ENCODE results near the gene KBTBD13. TPM values are rescaled to one million over a fixed set of nuclear protein-coding genes. Genes with fewer than 3 reads are reported as not detected.

Gene KBTBD13
- total RNA-seq, 1 donor from 2014 or later: not detected

DNA sequence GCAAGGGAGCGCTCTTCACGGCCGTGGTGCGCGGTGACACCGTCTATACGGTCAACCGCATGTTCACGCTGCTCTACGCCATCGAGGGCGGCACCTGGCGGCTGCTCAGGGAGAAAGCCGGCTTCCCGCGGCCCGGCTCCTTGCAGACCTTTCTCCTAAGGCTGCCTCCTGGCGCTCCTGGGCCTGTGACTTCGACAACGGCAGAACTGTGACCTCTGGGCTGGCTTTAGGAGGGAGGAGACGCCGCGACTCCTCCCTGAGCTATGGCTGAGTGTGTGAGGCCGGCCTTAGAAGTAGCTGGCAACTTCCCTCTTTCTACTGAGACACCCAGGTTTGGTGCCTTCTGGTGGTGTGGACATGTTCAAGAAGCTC, 1.4 kb downstream of the KBTBD13 start:
- intact Hi-C loops (cut with DNase I): loop anchor here (5.0 kb wide), 1 partner anchor 36 kb away; no protein-coding TSS in a partner anchor
- Histone ChIP-seq H3K27ac (no peak overlapping the region), H3K4me3 (peak overlapping the region in 1 of 2 donors; percentile 17), H3K9me3 (no peaks in the 10 kb centered on the region), H3K36me3 (no peaks in the 10 kb centered on the region), H3K27me3 (no peaks in the 10 kb centered on the region), H3K4me1 (peaks cover 14% of the 10 kb centered on the region)
- TF ChIP-seq, protein P1, sequence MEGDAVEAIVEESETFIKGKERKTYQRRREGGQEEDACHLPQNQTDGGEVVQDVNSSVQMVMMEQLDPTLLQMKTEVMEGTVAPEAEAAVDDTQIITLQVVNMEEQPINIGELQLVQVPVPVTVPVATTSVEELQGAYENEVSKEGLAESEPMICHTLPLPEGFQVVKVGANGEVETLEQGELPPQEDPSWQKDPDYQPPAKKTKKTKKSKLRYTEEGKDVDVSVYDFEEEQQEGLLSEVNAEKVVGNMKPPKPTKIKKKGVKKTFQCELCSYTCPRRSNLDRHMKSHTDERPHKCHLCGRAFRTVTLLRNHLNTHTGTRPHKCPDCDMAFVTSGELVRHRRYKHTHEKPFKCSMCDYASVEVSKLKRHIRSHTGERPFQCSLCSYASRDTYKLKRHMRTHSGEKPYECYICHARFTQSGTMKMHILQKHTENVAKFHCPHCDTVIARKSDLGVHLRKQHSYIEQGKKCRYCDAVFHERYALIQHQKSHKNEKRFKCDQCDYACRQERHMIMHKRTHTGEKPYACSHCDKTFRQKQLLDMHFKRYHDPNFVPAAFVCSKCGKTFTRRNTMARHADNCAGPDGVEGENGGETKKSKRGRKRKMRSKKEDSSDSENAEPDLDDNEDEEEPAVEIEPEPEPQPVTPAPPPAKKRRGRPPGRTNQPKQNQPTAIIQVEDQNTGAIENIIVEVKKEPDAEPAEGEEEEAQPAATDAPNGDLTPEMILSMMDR (IDR thresholded peaks at IDR 0.05): peak; percentile 37 to 58 (median 50)
- TF ChIP-seq POLR2AphosphoS5 (IDR thresholded peaks at IDR 0.05; ENCODE audit: insufficient read depth in 1 of 2, low read depth in 1 of 2) (peak in 1 of 2 donors; percentile 42), POLR2A (IDR thresholded peaks at IDR 0.05) (no peak)
- no peak for DNase-seq (ENCODE audit: extremely low spot score in 2 of 2)

DNA sequence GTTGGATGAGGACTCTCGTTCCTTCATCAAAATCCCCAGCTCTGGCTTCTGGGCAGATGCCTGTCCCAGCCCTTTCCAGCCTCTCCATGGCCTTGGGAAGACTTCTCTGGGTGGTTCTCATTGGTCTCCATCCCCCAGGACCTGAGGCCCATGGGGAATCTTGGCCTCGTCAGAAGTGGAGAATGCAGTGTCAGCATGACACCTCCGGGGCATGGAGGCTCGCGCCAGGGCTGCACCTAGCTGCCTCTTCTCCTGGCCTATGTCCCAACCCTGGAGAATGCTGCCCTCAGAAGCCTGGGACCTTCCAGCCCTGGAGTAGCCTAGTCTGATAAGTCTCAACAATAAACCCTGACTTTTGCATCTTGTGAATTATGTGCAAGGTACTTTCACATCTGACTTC, 3.0 kb downstream of the KBTBD13 start:
- no peak for DNase-seq (ENCODE audit: extremely low spot score in 2 of 2)
- Histone ChIP-seq H3K27me3 (no peaks in the 10 kb centered on the region), H3K36me3 (no peaks in the 10 kb centered on the region), H3K9me3 (no peaks in the 10 kb centered on the region), H3K4me3 (no peak overlapping the region), H3K4me1 (peaks cover 16% of the 10 kb centered on the region), H3K27ac (no peak overlapping the region)
- intact Hi-C loops (cut with DNase I): loop anchor here (5.0 kb wide), 1 partner anchor 37 kb away; no protein-coding TSS in a partner anchor
- no peak for TF ChIP-seq POLR2AphosphoS5 (IDR thresholded peaks at IDR 0.05; ENCODE audit: insufficient read depth in 1 of 2, low read depth in 1 of 2)
- TF ChIP-seq, protein P1 (IDR thresholded peaks at IDR 0.05): no peak
- no peak for TF ChIP-seq POLR2A (IDR thresholded peaks at IDR 0.05)

DNA sequence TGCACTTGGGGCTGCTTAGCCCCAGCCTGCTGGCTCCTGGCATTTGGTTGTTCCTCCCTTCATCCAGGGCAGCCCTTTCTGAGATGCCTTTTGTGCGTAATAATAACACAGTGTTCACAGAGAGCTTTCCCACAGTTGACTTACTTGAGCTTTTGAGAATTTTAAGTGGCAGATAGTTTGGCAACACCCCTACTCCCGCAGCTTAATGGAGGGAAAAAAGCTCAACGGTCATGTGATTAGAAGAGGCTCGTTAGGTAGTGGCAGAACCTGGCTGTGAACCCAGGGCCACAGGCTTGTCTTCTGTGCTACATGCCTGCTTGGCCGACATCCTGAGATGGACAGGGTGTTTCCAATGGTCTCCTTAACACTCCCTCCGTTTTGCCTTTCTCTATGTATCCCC, 4.7 kb downstream of the KBTBD13 start:
- Histone ChIP-seq H3K27me3 (no peaks in the 10 kb centered on the region), H3K4me1 (peaks cover 23% of the 10 kb centered on the region), H3K27ac (no peak overlapping the region), H3K36me3 (no peaks in the 10 kb centered on the region), H3K9me3 (no peaks in the 10 kb centered on the region), H3K4me3 (no peak overlapping the region)
- DNase-seq (ENCODE audit: extremely low spot score in 2 of 2): no peak
- intact Hi-C loops (cut with DNase I): no loop called here
- TF ChIP-seq POLR2A (IDR thresholded peaks at IDR 0.05): no peak

DNA sequence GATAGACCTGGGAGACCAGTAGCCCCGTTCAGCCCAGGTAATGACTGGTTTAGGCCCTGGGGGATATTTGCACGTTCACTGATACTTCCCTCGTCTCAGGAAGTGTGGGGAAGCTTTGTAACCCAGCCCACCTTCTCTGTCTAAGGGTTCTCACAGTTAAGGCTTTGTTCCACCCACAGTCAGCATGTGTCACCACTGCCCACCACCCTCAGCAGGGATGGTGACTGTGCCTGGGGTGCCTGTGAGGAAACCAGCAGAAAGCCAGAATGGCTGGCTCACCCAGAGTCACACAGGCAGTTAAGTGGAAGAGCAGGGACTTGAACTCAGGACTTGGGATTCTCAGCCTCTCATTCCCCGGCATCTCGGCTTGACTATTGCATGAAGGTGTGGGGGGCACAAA, 5.2 kb downstream of the KBTBD13 start:
- TF ChIP-seq POLR2AphosphoS5 (IDR thresholded peaks at IDR 0.05; ENCODE audit: insufficient read depth in 1 of 2, low read depth in 1 of 2): no peak
- TF ChIP-seq, protein P1 (IDR thresholded peaks at IDR 0.05): no peak
- TF ChIP-seq POLR2A (IDR thresholded peaks at IDR 0.05): no peak
- intact Hi-C loops (cut with DNase I): no loop called here
- H3K27ac ChIP-seq: peak overlapping the region; percentile 53
- H3K4me3 ChIP-seq: no peak overlapping the region
- peaks cover 28% of the 10 kb centered on the region for H3K4me1 ChIP-seq
- H3K36me3 ChIP-seq: no peaks in the 10 kb centered on the region
- no peak for DNase-seq (ENCODE audit: extremely low spot score in 2 of 2)
- H3K9me3 ChIP-seq: no peaks in the 10 kb centered on the region
- H3K27me3 ChIP-seq: no peaks in the 10 kb centered on the region

DNA sequence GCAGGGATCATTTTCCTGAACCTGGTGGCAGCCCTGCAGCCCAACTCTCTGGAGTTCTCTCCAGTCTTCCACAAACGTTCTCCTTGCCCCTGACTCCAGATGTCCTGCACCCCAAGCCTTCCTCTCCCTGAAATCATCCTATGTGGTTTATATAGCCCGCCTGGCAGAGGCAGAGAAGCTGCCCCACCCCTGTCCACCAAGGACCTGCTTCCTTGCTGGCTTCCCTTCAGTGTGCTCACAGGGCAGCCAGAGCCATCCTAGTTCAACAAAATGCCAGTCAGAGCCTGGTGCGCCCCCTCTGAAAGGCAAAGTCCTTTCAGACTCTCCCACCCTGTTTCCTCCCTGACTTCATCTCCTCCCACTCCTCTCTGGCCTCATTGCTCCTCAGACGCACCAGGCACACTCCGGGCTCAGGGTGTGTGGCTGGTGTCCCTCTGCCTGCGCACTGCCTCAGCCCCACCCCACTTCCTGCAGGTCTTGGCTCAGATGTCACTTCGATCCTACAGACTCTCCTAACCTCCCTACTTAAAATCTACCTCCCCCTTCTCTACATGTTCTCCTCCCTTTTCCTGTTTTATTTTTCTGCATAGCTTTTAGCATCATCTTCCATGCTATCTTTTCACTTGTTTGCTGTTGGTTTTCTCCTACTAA, 5.9 kb downstream of the KBTBD13 start:
- TF ChIP-seq POLR2A (IDR thresholded peaks at IDR 0.05): no peak
- TF ChIP-seq, protein P1 (IDR thresholded peaks at IDR 0.05): no peak
- TF ChIP-seq POLR2AphosphoS5 (IDR thresholded peaks at IDR 0.05; ENCODE audit: insufficient read depth in 1 of 2, low read depth in 1 of 2): peak in 1 of 2 donors; percentile 23
- Histone ChIP-seq H3K27me3 (no peaks in the 10 kb centered on the region), H3K4me1 (peaks cover 35% of the 10 kb centered on the region), H3K36me3 (no peaks in the 10 kb centered on the region), H3K27ac (peak overlapping the region; percentile 53), H3K9me3 (no peaks in the 10 kb centered on the region), H3K4me3 (no peak overlapping the region)
- DNase-seq (ENCODE audit: extremely low spot score in 2 of 2): no peak
- intact Hi-C loops (cut with DNase I): no loop called here
